Astrocyte (in vitro differentiated cells and primary cell): ENCODE data around the gene NFILZ. TPM values are rescaled to one million over a fixed set of nuclear protein-coding genes. Genes with fewer than 3 reads are reported as not detected.

Source experiments
- DNase-seq: peaks from one replicate; pipeline ENCODE4 v3.0.0-alpha.2; 2010; ENCODE audit warnings: low read depth
- FAIRE-seq: peaks from 2 replicates; lab custom pipeline; 2011; peaks lifted over from hg19 to GRCh38; lab: Jason Lieb, UNC
- H2AFZ ChIP-seq: 2 replicates; pipeline ENCODE4 v1.6.0; 2012; ENCODE audit warnings: low read depth, low read length, inconsistent platforms
- H3K27ac ChIP-seq: 2 replicates; pipeline ENCODE4 v1.5.1; 2011; ENCODE audit warnings: low read depth, low read length, inconsistent platforms
- H3K27me3 ChIP-seq: 2 replicates; pipeline ENCODE4 v1.6.0; 2011; ENCODE audit warnings: low read length, inconsistent platforms; ENCODE audit not compliant: insufficient read depth
- H3K36me3 ChIP-seq: 2 replicates; pipeline ENCODE4 v1.5.1; 2011; ENCODE audit warnings: low read length, inconsistent platforms; ENCODE audit not compliant: insufficient read depth
- H3K4me1 ChIP-seq: 2 replicates; pipeline ENCODE4 v1.5.1; 2011; ENCODE audit warnings: low read length, inconsistent platforms; ENCODE audit not compliant: insufficient read depth
- H3K4me2 ChIP-seq: 2 replicates; pipeline ENCODE4 v1.6.0; 2012; ENCODE audit warnings: low read length, inconsistent platforms
- H3K4me3 ChIP-seq: 2 replicates; pipeline ENCODE4 v1.5.1; 2011; ENCODE audit warnings: low read depth, mild to moderate bottlenecking, low read length, inconsistent platforms; ENCODE audit not compliant: insufficient read depth
- H3K79me2 ChIP-seq: 2 replicates; pipeline ENCODE4 v1.6.0; 2012; ENCODE audit warnings: mild to moderate bottlenecking, low read length, inconsistent platforms; ENCODE audit not compliant: insufficient read depth
- H3K9ac ChIP-seq: 2 replicates; pipeline ENCODE4 v1.6.0; 2012; ENCODE audit warnings: mild to moderate bottlenecking, low read length, inconsistent platforms
- H3K9me3 ChIP-seq: 2 replicates; pipeline ENCODE4 v1.5.1; 2012; ENCODE audit warnings: low read depth, mild to moderate bottlenecking, low read length, inconsistent platforms; ENCODE audit not compliant: insufficient read depth
- H4K20me1 ChIP-seq: 2 replicates; pipeline ENCODE4 v1.6.0; 2012; ENCODE audit warnings: low read length, inconsistent platforms; ENCODE audit not compliant: insufficient read depth
- H3K27ac Mint-ChIP-seq: one replicate; pipeline ENCODE4 v1.8.0; 2021; ENCODE audit warnings: mild to moderate bottlenecking, mixed read lengths; ENCODE audit not compliant: unreplicated experiment
- H3K27me3 Mint-ChIP-seq: one replicate; pipeline ENCODE4 v1.8.0; 2021; ENCODE audit warnings: low read depth, mixed read lengths; ENCODE audit not compliant: unreplicated experiment
- H3K36me3 Mint-ChIP-seq: one replicate; pipeline ENCODE4 v1.8.0; 2021; ENCODE audit warnings: low read depth, mixed read lengths; ENCODE audit not compliant: unreplicated experiment
- H3K4me1 Mint-ChIP-seq: one replicate; pipeline ENCODE4 v1.8.0; 2021; ENCODE audit warnings: low read depth, mixed read lengths; ENCODE audit not compliant: unreplicated experiment
- H3K4me3 Mint-ChIP-seq: one replicate; pipeline ENCODE4 v1.8.0; 2021; ENCODE audit warnings: mild to moderate bottlenecking, moderate library complexity, mixed read lengths; ENCODE audit not compliant: unreplicated experiment
- H3K9me3 Mint-ChIP-seq: one replicate; pipeline ENCODE4 v1.8.0; 2021; ENCODE audit warnings: mild to moderate bottlenecking, mixed read lengths; ENCODE audit not compliant: unreplicated experiment
- EZH2 ChIP-seq: IDR thresholded peaks from 2 replicates; pipeline ENCODE4 v1.6.1; 2012; ENCODE audit warnings: mild to moderate bottlenecking, low read length, inconsistent platforms; ENCODE audit not compliant: insufficient read depth
- total RNA-seq: library from RNA; stranded (reverse); gene quantifications from 2 replicates; pipeline ENCODE4 v1.2.1, GENCODE V29; 2021
- TF ChIP-seq, protein P1 (sequence below): IDR thresholded peaks from 2 replicates; pipeline ENCODE4 v1.5.1; 2011; ENCODE audit warnings: low read depth, mild to moderate bottlenecking, inconsistent platforms, low read length, moderate library complexity; ENCODE audit not compliant: insufficient read depth

The NFILZ gene
- total RNA-seq, 1 donor from 2014 or later = not detected

DNA sequence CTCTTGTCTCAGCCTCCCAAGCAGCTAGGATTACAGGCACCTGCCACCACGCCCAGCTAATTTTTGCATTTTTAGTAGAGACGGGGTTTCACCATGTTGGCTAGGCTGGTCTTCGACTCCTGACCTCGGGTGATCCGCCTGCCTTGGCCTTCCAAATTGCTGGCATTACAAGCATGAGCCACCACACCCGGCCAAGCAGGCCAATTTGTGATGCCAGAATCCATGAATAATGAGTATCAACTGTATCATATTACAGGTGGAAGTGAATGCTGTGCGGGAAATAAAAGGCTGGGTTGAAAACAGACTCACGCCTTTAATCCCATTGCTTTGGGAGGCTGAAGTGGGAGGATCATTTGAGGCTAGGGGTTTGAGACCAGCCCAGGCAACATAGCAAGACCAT lies 3.6 kb upstream of the NFILZ start:
- H3K79me2 ChIP-seq = no peaks in the 10 kb centered on the region
- H4K20me1 ChIP-seq = no peaks in the 10 kb centered on the region
- no peaks in the 10 kb centered on the region for H3K36me3 ChIP-seq
- H3K4me1 ChIP-seq = peaks cover 9% of the 10 kb centered on the region
- no peak overlapping the region for H3K9ac ChIP-seq
- DNase-seq = no peak
- no peaks in the 10 kb centered on the region for H3K27me3 ChIP-seq
- Mint-ChIP-seq H3K9me3 (peaks cover 8% of the 10 kb centered on the region), H3K27me3 (peaks cover 14% of the 10 kb centered on the region), H3K4me1 (no peaks in the 10 kb centered on the region), H3K4me3 (no peak overlapping the region), H3K36me3 (no peaks in the 10 kb centered on the region), H3K27ac (no peak overlapping the region)
- H3K27ac ChIP-seq = no peak overlapping the region
- TF ChIP-seq, protein P1, sequence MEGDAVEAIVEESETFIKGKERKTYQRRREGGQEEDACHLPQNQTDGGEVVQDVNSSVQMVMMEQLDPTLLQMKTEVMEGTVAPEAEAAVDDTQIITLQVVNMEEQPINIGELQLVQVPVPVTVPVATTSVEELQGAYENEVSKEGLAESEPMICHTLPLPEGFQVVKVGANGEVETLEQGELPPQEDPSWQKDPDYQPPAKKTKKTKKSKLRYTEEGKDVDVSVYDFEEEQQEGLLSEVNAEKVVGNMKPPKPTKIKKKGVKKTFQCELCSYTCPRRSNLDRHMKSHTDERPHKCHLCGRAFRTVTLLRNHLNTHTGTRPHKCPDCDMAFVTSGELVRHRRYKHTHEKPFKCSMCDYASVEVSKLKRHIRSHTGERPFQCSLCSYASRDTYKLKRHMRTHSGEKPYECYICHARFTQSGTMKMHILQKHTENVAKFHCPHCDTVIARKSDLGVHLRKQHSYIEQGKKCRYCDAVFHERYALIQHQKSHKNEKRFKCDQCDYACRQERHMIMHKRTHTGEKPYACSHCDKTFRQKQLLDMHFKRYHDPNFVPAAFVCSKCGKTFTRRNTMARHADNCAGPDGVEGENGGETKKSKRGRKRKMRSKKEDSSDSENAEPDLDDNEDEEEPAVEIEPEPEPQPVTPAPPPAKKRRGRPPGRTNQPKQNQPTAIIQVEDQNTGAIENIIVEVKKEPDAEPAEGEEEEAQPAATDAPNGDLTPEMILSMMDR = no peak
- TF ChIP-seq EZH2 = no peak
- no peaks in the 10 kb centered on the region for H3K9me3 ChIP-seq
- H2AFZ ChIP-seq = no peak overlapping the region
- FAIRE-seq = no peak
- H3K4me2 ChIP-seq = no peak overlapping the region
- H3K4me3 ChIP-seq = no peak overlapping the region

DNA sequence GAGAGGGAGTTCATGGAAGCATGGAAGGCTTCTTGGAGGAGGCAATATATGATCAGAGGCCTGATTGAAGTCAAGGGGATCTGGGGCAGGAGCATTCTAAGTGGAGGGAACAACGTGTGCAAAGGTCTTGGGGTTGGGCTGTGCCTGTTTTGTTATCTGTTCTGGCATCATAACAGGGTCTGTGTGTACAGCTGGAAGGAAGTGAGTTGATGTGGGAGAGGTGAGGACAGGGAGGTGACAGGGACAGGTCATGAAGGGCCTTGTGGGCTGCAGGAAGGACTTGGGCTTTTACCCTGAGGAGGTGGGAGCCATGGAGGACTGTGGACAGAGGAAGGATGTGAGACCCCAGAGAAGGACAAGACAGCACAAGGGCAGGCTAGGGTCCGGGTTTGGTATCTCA lies 1.2 kb upstream of the NFILZ start:
- H3K4me1 ChIP-seq = peaks cover 9% of the 10 kb centered on the region
- no peaks in the 10 kb centered on the region for H3K79me2 ChIP-seq
- Mint-ChIP-seq H3K4me3 (no peak overlapping the region), H3K36me3 (no peaks in the 10 kb centered on the region), H3K27ac (no peak overlapping the region), H3K4me1 (no peaks in the 10 kb centered on the region), H3K27me3 (peaks cover 10% of the 10 kb centered on the region), H3K9me3 (peaks cover 4% of the 10 kb centered on the region)
- no peaks in the 10 kb centered on the region for H3K9me3 ChIP-seq
- no peaks in the 10 kb centered on the region for H3K36me3 ChIP-seq
- DNase-seq (no peak), FAIRE-seq (no peak)
- H3K27me3 ChIP-seq = no peaks in the 10 kb centered on the region
- H2AFZ ChIP-seq = no peak overlapping the region
- TF ChIP-seq EZH2 = no peak
- TF ChIP-seq, protein P1 = no peak
- no peak overlapping the region for H3K27ac ChIP-seq
- H3K9ac ChIP-seq = no peak overlapping the region
- no peak overlapping the region for H3K4me2 ChIP-seq
- no peak overlapping the region for H3K4me3 ChIP-seq
- H4K20me1 ChIP-seq = no peaks in the 10 kb centered on the region

DNA sequence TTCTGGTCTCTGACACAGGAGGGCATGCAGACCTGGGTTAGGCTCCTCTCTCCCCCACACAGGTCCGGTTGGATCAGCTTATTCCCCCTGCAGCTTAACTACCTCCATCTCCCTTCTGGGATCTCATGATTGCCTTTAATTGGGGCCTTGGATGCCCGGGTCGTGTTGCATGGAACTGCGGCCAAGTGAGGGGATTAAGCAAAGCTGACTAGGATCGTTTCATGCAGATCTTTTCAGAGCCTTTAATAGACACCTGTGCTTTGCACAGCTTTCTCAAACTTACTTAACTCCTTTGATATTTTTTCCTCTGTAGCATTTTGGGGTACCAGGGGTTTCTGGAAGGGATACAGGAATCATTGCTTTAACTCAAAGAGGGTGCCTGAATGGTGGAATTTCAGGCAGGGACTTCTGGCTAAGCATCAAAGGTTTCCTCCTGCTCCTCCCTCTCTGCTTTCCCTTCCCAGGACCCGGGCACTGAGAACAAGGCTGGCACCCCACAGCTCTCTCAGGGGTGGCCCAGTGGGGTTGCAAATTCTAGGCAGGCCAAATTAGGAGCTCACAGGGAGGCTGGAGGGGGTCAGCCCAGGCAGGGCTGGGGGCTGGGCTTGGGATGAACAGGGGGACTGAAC lies 477 bp downstream of the NFILZ start:
- Mint-ChIP-seq H3K9me3 (peaks cover 4% of the 10 kb centered on the region), H3K36me3 (no peaks in the 10 kb centered on the region), H3K4me1 (no peaks in the 10 kb centered on the region), H3K4me3 (no peak overlapping the region), H3K27ac (no peak overlapping the region), H3K27me3 (peaks cover 10% of the 10 kb centered on the region)
- DNase-seq = no peak
- no peak for TF ChIP-seq EZH2
- TF ChIP-seq, protein P1 = no peak
- Histone ChIP-seq H3K4me2 (peak overlapping the region; percentile 74), H3K79me2 (no peaks in the 10 kb centered on the region), H3K4me1 (peaks cover 9% of the 10 kb centered on the region), H3K27me3 (no peaks in the 10 kb centered on the region), H3K9me3 (no peaks in the 10 kb centered on the region), H3K4me3 (no peak overlapping the region), H3K9ac (peak overlapping the region; percentile 68), H3K36me3 (no peaks in the 10 kb centered on the region), H4K20me1 (no peaks in the 10 kb centered on the region), H2AFZ (peak overlapping the region; percentile 56), H3K27ac (peak overlapping the region; percentile 21)
- FAIRE-seq = no peak
